HUDEP-2 (cell line): ENCODE measurements around the gene C17orf50.

Experiments
- DNase-seq, 76 experiments: peaks; one replicate each; lab custom pipeline; 2025; ENCODE audit not compliant: unreplicated experiment in 76 of 76; lab: John Stamatoyannopoulos, UW

C17orf50 gene

DNA sequence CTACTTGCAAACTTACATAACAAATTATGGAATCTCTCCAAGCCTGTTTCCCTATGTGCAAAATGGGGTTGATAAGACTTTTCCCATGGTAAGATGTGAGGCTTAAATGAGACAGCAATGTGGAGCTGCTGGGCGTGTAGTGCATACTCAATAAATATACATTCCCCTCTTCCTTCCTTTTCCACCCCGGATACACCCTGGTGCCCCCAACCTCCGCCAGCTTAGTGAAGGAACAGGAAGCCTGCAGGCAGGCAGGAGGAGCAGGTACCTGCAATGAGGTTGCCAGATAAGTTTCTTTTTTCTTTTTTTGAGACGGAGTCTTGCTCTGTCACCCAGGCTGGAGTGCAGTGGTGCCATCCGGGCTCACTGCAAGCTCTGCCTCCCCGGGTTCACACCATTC is 14.9 kb downstream of the C17orf50 start:
- no peak for DNase-seq

DNA sequence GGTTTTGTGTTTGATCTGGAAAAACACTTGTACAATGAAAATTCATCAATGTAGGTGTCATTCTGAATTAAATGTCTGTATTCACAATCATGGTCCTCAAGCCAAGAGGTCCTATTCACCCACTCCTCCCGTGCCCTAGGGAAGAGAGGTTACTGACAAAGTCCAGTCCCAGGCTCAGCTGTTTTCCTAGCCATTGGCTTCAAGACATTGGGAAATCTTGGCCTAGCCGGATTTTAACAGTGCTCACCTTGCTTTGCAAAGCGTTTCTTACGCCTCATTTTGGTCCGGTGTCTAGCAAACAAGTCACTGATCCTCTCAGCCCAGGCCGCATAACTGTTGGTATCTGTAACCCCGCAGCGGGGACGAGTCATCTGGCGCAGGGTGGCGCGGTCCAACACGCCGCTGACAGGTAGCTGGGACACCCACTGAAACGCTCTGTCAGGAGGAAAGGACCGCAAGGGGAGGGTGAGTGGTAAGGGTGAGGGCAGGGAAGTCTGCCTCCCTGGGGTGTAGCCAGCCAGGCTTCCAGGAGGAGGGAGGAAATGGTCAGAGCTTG is 18.0 kb downstream of the C17orf50 start:
- DNase-seq: no peak

DNA sequence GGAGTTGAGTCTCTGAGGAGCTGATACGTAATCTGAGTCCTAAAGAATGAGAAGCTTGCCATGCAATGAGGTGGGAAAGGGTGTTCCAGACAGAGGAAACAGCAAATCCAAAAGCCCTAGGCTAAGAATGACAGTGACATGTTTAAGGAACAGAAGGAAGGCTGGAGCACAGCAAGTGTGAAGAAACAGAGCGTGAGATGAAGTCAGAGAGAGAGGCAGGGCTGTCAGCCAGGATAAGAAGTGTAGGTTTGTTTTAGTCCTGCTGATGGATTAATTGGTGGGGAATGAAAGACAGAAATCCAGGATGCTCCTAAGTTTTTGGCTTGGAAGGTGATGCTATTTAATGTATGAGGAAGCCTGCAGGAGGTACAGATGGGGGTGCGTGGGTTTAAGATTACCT is 20.3 kb downstream of the C17orf50 start:
- no peak for DNase-seq

DNA sequence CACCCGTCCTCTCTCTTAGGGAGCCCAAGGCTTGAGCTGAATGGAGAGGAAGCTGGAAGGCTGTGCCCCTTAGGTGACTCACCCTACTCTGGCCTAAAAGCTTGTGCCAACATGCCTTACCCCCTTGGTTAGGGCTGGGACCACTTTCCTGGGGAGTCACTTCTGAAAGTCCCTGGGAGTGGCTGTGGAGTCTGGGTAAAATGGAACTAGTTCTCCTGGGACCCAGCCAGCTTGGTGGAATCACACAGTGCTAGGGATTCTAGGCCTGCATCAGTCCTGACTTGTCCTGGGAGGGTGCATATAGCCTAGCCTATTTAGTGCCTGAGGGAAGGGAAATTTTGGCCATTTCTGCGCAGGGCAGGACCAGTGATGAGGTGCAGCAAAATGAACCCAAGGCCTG is 24.2 kb downstream of the C17orf50 start:
- no peak for DNase-seq

DNA sequence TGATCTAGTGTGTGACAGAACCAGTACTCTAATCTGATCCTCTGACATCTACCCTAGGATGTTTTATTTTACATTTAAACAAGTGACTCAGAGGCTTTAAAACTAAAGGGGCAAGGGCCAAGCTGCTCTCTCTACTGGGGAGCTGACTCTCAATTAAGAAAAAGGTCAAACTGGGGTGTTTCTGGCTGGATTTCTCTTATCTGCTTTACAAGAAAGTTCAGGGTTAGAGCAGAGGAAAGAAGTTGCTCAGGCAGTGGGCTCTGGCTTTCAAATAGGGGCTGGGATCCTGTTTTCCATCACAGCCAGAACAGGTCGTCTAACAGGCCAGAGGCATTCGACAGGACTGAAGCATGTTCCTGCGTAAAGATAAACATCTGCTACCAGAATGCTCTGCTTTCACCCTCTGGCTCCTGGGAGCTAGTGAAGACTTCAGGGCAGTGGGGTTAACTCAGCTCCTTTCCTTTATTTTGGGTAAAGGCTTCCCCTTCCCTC is 26.3 kb downstream of the C17orf50 start:
- no peak for DNase-seq

DNA sequence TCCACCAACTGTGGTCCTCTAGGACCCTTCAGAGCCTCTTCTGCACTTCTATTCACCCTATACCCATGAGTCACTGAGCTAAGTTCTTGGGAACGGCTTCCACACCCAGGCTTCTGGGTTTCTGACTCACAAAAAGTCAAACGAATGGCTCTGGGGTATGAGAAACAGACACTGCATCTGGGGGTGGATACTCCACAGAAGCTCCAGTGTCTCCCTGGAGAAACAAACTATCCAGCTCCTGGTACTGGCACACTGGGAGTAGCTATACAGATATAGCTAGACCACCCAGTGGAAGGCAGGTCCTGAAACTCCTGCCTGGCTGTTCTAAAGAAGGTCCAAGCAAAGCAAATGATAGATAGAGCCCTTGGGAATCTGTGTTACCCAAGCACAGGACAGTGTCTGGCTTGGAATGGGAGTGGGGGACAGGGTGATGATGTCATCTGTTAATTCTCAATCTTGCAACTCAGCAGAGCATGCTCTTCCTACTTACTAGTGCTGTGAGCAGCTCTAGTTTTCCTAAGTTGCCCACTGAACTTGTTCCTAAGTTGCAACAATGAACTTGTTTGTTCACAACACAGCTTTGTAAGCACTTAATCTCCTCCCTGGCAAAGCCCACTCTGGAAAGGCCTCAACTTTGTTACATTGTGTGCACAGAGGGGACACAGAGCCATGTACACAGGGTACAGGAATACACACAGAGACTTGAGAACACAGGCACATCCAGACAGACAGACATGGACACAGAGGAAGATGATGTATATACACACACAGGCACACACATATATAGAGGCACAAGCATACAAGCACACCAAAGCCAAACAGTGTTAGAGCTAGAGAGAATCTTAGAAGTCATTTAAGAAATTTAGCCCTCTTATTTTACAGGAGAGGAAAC is 28.0 kb downstream of the C17orf50 start:
- no peak for DNase-seq

DNA sequence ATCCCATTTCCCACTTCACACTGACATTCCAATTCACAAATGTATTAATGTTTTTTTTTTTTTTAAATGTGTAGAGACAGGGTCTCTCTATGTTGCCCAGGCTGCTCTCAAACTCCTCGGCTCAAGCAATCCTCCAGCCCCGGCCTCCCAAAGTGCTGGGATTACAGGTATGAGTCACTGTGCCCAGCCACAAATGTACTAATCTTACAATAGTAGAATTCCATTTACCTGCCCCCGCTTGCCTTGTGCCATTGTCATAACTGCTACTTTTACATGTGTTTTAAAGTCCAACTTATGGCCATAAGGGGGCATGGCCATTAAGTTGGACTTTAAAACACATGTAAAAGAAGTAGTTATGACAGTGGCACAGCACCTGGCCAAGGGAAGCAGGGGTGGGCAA is 30.2 kb downstream of the C17orf50 start:
- no peak for DNase-seq

DNA sequence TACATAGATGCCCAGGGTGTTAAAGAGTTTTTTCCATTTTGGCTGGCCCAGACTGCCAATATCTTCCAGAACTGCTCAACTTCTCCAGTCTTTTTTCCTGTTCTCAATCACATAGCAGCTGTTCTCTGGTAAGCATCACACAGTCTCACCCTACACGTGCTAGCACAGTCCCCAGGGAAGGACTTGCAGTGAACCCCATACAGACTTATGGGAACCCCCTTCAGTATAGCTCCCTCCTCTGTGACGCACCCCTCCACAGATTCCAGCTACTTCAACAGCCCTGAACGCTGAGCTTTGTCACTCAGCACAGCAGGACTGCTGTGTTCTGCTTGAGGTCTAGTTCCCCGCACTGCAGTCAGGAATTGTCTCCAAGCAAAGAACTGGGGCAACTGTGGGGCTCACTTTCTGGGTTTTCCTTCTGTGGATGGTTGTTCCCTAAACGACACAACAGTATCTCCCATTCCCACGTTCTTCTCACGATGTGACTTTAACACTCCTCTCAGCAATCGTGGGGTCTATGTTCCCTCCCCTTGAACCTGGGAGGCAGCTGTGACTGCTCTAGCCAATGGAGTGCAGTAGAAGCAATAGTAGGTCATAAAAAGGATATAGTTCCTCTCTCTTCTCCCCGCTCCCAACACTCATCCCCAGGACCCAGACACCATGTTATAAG is 31.1 kb downstream of the C17orf50 start:
- no peak for DNase-seq

DNA sequence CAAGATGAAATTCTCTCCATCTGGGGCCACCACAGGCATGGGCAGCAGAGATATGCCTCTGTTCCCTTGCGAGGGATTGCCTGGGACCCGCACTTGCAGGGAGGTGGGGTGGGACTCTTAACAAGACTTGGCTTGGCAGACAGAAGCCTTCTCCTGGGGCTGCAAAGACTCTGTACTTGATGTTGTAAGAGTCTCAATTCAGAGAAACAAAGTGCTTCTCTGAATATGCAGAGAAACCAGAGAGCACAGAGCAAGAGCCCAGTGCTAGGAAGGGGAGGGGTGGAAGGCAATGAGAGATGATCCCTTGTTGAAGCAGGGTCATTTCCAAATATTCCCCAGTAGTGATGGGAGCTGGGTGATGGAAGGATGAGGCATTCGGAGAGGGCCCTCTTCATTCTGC is 32.6 kb downstream of the C17orf50 start:
- DNase-seq: no peak

DNA sequence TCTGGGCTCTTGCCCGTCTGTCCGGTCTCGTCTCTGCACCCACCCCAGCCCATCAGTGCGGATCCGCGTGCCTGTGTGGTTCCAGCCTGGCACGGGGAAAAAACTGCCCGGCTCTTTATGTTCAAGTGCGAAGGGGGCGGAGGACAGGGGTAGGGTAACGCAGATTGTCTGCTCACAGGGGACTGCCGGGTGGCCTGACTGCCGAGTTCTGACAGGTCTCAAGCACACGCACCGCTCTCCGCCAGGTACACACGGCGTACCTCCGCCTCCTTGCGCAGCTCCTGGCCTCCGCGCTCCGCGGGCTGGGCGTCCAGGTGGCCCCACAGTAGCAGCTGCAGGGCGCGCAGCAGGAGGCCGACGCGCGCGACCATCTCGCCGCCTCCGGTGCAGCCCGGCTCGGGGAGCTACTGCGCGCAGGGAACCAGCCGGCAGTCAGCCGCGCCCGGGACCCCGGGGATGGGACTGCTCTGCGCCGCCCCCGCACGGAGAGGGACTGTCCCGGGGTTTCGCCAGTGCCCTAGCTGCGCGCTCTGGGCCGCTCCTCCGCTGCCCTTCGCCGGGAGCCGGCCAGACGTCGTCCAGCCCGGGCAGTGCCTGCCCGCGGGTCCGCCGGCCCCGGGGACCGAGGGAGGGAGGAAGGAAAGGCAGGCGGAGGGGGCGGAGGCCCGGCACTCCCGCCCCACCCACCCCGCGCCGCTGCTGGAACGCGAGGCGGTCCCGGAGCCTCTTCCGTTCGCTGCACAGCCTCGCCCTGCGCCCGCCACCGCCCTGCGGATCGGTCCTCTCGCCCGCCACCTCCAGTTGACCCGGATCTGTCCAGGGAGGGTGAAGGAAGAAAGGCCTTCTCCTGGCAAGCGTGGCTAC is 34.6 kb downstream of the C17orf50 start, which contains the start of gene MMP28:
Gene MMP28 (minus strand): TSS at position 635 of the 864 bp plus-strand sequence. CDS start 264 bp downstream, at position 371.
- DNase-seq: peak in 13 of 76 experiments; percentile 4 to 45 (median 22)

DNA sequence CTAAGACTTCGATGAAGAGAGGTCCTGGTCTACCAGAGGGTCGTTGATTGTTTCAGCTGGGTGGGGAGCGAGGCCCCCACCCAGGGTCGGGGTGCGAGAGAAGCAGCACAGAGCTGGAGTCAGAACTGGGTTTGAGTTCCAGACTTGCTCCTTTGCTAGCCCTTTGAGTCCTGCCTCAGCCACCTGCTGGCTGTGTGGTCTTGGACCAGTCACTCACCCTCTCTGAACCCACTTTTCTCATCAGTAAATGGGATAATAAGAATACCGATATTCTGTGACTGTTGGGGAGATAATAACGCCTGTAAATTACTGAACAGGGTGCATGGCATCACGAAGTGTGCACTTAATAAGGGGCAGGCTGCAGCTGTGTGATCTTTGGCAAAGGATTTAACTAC is 35.2 kb downstream of the C17orf50 start:
- no peak for DNase-seq

DNA sequence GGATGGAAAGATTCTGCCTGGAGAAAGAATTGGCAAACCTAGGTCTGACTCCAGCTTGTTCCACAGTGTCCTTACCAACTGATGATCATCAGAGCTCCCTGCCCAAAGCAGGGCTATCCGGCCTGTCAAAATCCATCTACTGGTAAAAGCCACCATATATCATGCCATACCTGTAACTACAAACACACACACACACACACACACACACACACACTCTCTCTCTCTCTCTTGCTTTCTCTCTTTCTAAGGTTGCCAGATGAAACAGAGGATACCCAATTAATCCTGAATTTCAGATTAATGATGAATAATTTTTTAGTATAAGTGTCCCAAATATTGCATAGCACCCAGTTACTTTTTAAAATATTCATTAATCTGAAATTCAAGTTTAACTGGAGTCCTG is 36.3 kb downstream of the C17orf50 start:
- no peak for DNase-seq

DNA sequence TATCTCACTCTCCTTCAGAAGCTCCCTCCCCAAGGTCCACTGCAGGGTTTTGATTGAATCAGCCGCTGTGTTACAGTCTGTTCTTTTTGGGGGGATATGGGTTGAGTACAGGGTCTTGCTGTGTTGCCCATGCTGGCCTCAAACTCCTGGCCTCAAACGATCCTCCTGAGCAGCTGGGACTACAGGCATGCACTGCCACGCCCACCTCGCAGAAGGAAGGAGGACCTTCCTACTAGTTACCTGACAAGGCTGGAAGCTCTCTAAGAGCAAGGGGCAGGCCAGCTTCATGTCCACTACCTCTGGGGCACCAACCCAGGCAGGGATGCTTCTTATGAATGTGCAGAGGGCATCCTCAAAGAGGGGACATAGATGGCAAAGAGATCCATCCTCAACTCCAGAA is 36.7 kb downstream of the C17orf50 start:
- DNase-seq: no peak

DNA sequence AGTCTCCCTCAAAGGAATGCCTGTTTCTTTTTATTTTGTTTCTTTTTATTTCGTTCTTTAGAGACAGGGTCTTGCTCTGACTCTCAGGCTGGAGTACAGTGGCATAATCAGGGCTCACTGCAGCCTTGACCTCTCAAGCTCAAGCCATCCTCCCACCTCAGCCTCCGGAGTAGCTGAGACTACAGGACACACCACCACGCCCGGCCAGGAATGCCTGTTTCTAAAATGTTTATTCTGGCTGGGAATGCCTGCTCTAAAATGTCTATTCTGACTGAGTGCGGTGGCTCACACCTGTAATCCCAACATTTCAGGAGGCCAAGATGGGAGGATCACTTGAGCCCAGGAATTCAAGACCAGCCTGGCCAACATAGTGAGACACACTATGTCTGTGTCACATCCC is 37.2 kb downstream of the C17orf50 start:
- DNase-seq: no peak

DNA sequence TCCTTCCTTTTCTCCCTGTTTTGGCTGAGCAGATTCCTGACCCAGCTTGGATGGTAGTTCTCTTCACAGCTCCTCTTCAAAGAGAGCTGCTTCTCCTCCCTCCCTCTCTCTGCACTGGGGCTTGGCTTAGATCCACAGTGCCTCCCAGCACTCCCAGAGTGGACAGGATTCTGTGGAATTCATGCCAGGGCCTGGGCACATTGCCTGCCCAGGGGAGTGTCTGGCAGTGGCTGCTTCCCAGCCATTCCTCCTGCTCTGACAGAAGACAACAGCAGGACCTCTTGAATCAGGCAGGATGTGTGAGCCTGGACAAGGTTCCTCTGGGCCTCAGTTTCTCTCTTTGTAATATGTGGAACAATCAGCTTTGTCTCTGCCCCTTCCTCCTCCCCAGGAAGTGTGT is 39.3 kb downstream of the C17orf50 start:
- DNase-seq: no peak

DNA sequence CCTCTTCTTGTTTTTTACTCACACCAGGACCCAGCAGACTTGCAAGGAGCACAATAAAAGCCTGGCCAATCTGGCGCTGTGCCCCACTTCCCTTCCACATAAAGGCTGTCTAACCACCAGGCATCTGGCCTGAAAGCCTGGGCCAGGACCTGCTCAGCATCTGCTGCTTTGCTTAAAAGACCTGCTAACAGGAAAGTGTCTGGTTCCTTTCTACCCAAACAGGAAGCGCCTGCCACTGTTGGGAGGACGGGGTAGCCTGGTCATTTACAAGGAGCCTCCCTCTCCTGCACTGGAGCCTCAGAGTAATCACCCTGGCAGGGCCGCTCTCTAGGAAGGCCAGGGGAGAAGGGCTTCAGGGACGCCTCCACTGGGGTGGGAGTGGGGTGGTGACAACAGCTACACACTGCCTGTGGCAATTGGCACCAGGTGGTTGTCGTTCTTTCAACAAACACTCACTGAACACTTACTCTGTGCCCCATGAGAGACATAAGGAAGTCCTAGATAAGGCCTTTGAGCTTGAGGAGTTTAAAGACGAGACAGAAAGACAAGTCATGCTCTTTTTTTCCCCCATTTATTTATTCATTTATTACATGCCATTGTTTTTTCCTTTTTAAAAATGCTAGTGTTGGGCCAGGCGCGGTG is 41.0 kb downstream of the C17orf50 start:
- DNase-seq: peak in 33 of 76 experiments; percentile 6 to 56 (median 24)

DNA sequence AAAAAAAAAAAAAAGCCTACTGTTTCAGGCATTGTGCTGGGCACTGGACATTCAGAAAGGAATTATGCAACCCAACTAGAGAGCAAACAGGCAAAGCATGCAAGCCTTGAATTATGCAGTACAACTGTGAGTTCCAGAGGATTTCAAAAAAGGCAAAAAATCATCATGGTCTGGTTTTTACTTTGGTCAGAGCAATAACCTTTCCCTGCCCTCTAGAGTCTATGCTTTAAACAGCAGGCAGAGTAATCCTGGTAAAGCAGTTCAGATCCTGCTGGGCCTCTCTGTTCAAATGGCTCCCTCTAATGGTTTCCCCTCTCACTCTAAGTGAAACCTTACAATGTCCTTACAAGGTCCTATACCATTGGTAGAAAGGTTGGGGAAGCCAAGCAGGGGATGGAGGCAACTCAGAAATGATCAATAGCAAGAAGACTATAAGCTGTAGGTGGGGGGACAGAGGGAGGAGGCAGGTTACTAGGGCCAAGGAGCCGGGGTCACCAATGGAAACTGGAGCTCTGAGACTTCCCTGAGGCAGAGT is 44.0 kb downstream of the C17orf50 start:
- DNase-seq: peak in 59 of 76 experiments; percentile 5 to 91 (median 57)

DNA sequence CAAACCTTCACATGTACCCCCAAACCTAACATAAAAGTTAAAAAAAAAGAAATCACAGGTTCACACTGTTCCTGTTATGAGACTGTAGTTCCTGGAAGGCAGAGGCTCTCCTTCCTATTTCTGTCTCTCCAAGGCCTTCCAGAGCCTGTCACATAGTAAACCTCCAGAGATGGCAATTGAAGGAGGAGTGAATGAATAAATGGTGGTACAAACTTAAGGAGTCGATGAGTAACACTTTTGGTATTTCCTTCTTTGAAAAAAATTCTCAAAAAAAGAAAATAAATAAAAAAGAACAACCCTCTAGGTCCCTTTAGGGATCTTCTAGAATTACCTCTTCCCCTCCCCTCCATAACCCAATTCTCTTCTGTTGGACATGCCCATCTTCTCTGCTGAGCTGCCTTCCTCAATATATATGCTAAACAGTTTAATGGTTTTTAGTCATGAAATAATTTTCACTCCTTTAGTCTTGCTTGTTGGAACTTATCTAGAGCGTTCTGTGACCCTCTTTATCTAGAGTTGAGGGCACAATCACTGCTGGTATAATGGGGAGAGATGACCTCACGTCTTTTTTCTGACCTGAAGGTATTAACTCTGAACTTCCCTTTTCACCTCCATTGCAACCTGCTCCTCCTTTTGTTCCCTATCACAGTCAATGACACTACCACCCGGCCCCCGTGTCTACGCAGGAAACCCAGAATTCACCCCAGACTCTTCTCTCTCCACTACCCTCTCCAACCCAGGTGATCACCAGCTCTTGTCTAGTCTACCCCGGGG is 46.9 kb downstream of the C17orf50 start:
- DNase-seq: no peak
